Suprapubic skin (tissue), 4 donors: ENCODE measurements around the gene ELOF1. TPM values are rescaled to one million over a fixed set of nuclear protein-coding genes. Genes with fewer than 3 reads are reported as not detected.

Source experiments
- DNase-seq, 2 donors: peaks; one replicate each; pipeline ENCODE4 v3.0.0-alpha.2; 2019; ENCODE audit warnings: low spot score in 2 of 2
- H3K27ac ChIP-seq: fragments of 200-600 bp; sonication (generic); one replicate; pipeline ENCODE4 v1.5.1; 2019
- H3K27me3 ChIP-seq: fragments of 200-600 bp; sonication (generic); one replicate; pipeline ENCODE4 v1.5.1; 2019
- H3K36me3 ChIP-seq: fragments of 200-600 bp; sonication (generic); one replicate; pipeline ENCODE4 v1.5.1; 2019
- H3K4me1 ChIP-seq: fragments of 200-600 bp; sonication (generic); one replicate; pipeline ENCODE4 v1.5.1; 2019
- H3K4me3 ChIP-seq: fragments of 200-600 bp; sonication (generic); one replicate; pipeline ENCODE4 v1.5.1; 2019; ENCODE audit warnings: mild to moderate bottlenecking
- H3K9me3 ChIP-seq: fragments of 200-600 bp; sonication (generic); one replicate; pipeline ENCODE4 v1.5.1; 2019
- EP300 ChIP-seq: sonication (generic); formaldehyde crosslinking; IDR thresholded peaks from one replicate; pipeline ENCODE4 v1.6.1; 2017; ENCODE audit warnings: antibody characterized with exemption
- POLR2A ChIP-seq, 2 donors: fragments of 450-650 bp; IDR thresholded peaks; one replicate each; pipeline ENCODE4 v1.6.1; 2017; ENCODE audit warnings: antibody characterized with exemption in 2 of 2, mild to moderate bottlenecking in 2 of 2, moderate library complexity in 2 of 2
- POLR2AphosphoS5 ChIP-seq, 3 donors: sonication (generic); formaldehyde crosslinking; IDR thresholded peaks; one replicate each; pipeline ENCODE4 v1.6.1; 2017; ENCODE audit warnings: antibody characterized with exemption in 3 of 3
- WGBS: methylation state at CpG from one replicate; pipeline ENCODE4 v1.1.5; 2018; 5-methylcytosine and 5-hydroxymethylcytosine counted together
- total RNA-seq, 4 donors: library from RNA; depleted of rRNA; stranded (reverse); fragments of >200 nt; gene quantifications; one replicate each; pipeline ENCODE4 v1.1.0, GENCODE V29; 2016
- TF ChIP-seq, protein P1 (sequence below), 2 donors: fragments of 200-600 bp in 1 of 2; fragments of 450-650 bp in 1 of 2; sonication (generic) in 1 of 2; IDR thresholded peaks; one replicate each; pipeline ENCODE4 v1.5.1; 2016 to 2019; ENCODE audit warnings: antibody characterized with exemption in 2 of 2, mild to moderate bottlenecking in 1 of 2, moderate library complexity in 1 of 2

ELOF1 gene
- total RNA-seq, 4 donors from 2014 or later = 30.6 to 55.3 (median 41.1) TPM

DNA sequence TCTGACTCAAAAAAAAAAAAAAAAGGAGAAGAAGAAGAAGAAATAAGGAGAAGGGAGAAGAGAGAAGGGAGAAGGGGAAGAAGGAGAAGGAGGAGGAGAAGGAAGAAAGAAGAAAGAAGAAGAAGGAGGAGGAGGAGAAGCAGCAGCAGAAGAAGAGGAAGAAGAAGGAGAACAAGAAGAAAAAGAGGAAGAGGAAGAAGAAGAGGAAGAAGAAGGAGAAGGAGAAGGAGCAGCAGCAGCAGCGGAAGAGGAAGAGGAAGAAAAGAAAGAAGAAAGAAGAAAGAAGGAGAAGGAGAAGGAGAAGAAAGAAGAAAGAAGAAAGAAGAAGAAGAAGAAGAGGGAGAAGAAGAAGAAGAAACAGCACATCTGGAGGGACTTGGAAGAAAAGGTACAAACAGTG lies 24.5 kb downstream of the ELOF1 start:
- H3K9me3 ChIP-seq = no peaks in the 10 kb centered on the region
- 83% methylated on average over 1 of the region's 1 CpG for WGBS
- no peak for DNase-seq
- H3K4me1 ChIP-seq = peaks cover 8% of the 10 kb centered on the region
- H3K27me3 ChIP-seq = peaks cover 10% of the 10 kb centered on the region
- TF ChIP-seq EP300 = no peak
- TF ChIP-seq POLR2AphosphoS5 (IDR thresholded peaks at IDR 0.05) = no peak
- TF ChIP-seq, protein P1, sequence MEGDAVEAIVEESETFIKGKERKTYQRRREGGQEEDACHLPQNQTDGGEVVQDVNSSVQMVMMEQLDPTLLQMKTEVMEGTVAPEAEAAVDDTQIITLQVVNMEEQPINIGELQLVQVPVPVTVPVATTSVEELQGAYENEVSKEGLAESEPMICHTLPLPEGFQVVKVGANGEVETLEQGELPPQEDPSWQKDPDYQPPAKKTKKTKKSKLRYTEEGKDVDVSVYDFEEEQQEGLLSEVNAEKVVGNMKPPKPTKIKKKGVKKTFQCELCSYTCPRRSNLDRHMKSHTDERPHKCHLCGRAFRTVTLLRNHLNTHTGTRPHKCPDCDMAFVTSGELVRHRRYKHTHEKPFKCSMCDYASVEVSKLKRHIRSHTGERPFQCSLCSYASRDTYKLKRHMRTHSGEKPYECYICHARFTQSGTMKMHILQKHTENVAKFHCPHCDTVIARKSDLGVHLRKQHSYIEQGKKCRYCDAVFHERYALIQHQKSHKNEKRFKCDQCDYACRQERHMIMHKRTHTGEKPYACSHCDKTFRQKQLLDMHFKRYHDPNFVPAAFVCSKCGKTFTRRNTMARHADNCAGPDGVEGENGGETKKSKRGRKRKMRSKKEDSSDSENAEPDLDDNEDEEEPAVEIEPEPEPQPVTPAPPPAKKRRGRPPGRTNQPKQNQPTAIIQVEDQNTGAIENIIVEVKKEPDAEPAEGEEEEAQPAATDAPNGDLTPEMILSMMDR (IDR thresholded peaks at IDR 0.05) = no peak
- TF ChIP-seq POLR2A (IDR thresholded peaks at IDR 0.05) = no peak
- no peaks in the 10 kb centered on the region for H3K36me3 ChIP-seq
- H3K27ac ChIP-seq = no peak overlapping the region
- H3K4me3 ChIP-seq = no peak overlapping the region

DNA sequence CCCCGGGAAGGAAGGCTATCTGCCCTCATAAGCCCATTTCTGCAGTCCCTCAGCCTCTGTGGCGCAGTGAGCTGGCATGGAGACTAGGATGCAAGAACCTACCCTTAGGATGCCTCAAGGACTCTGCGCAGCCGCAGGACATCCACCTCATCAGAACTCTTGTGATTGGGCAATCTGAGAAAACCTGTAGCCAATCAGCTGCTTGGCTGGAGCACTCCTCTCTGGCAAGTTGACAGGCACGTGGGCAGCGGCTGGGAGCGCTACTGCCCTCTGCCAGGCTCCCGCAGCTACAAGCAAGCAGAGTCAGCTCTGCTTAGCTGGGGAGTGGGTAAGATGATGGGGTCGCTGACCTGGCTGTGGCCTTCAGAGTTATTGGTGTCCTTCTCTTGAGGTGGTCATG lies 28.6 kb downstream of the ELOF1 start:
- TF ChIP-seq POLR2AphosphoS5 (IDR thresholded peaks at IDR 0.05) (no peak), EP300 (no peak)
- TF ChIP-seq, protein P1 (IDR thresholded peaks at IDR 0.05) = peak in 1 of 2 donors; percentile 13
- WGBS = 15% methylated on average over 9 of the region's 9 CpGs
- H3K27me3 ChIP-seq = no peaks in the 10 kb centered on the region
- H3K4me3 ChIP-seq = no peak overlapping the region
- H3K27ac ChIP-seq = no peak overlapping the region
- H3K4me1 ChIP-seq = peaks cover 17% of the 10 kb centered on the region
- no peaks in the 10 kb centered on the region for H3K36me3 ChIP-seq
- no peaks in the 10 kb centered on the region for H3K9me3 ChIP-seq
- peak in 1 of 2 donors; percentile 75 for DNase-seq

DNA sequence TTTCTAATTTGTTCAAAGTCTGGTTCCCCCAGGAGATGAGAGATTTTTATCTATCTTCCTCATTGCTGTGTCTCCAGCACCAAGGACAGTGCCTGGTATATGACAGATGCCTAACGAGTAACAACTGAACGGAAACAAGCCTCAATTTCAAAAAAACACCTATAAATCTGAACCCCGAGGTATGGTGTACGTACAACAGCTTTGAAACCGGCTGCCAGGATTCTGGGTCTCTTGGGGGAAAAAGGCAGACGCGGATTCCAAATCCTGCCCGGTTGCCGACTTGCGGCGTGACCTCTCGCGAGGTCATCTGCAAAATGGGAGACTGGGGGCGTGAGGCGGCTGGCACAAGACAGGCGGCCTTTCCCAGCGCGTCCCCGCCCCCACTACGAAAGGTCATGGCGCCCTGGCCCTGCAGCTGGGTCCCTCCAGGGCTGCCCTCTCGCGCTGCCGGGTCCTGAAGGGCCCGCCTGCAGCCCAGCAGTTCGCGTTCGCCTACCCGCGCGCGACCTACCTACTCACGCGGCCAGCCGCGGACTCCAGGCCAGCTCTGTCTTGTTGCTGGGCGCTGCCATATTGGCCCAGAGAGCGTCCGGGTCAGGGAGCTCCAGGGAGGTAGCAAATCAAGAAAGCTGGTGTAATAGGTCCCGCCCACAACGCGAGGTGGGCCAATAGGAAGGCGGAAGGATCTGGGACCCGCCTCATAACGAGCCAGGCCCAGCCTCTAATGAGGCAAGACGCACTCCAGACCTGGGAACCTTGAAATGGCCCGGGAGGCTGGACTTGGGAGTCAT lies 30.3 kb downstream of the ELOF1 start, which contains the start of gene ECSIT:
Gene ECSIT, minus strand, starts transcription at position 584 of the 791 bp plus-strand sequence. CDS start 9,964 bp downstream, outside the sequence.
- Histone ChIP-seq H3K4me3 (peak within 1 kb of the TSS; percentile 94), H3K4me1 (peaks cover 17% of the 10 kb centered on the region), H3K27me3 (no peaks in the 10 kb centered on the region), H3K9me3 (no peaks in the 10 kb centered on the region), H3K36me3 (no peaks in the 10 kb centered on the region), H3K27ac (peak within 1 kb of the TSS; percentile 94)
- WGBS = 0% methylated on average over 29 of the region's 47 CpGs
- TF ChIP-seq POLR2AphosphoS5 (IDR thresholded peaks at IDR 0.05) (peak in 2 of 3 donors; percentile 53 to 55), POLR2A (IDR thresholded peaks at IDR 0.05) (no peak)
- DNase-seq = peak; percentile 98 to 99

DNA sequence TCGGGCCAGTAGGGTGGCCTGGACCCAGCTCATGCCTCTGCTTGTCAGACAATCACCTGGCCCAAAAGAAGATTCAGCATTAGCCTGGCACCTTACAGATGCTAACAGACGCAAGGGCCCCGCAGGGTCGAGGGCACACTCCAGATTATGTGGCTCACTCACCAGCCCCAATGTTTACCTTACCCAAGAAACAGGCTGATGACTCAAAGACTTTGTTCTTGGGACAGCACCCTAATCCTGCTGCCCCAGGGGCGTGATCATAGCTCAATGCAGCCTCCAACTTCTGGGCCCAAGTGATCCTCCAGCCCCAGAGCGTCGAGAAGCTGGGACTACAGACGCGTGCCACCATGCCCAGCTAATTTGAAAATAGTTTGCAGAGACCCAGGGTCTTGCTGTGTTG lies 39.9 kb downstream of the ELOF1 start:
- Histone ChIP-seq H3K27ac (no peak overlapping the region), H3K9me3 (no peaks in the 10 kb centered on the region), H3K36me3 (peaks cover 56% of the 10 kb centered on the region), H3K4me3 (no peak overlapping the region), H3K27me3 (no peaks in the 10 kb centered on the region), H3K4me1 (no peaks in the 10 kb centered on the region)
- no peak for DNase-seq
- WGBS = 90% methylated on average over 4 of the region's 9 CpGs
- TF ChIP-seq POLR2AphosphoS5 (IDR thresholded peaks at IDR 0.05) (no peak), POLR2A (IDR thresholded peaks at IDR 0.05) (no peak), EP300 (no peak)
- TF ChIP-seq, protein P1 (IDR thresholded peaks at IDR 0.05) = no peak

DNA sequence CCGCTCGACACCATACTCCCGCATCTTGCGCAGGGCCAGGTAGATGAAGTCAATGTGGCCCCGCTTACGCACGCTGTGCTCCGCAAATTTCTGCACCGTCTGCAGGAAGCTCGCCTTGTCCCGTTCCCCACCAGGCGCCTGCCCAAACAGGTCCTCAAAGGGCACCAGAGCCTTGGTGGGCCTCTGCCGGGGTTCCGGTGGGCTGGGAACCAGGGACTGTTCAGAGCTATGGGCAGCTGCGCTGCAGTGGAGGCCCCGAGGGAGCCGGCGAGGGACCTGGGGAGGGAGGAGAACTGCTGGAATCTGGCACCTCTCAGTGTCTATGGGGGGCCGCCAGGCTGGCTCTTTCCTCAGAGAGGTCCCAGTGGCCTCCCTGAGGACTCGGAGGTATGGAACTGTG lies 45.1 kb downstream of the ELOF1 start:
- Histone ChIP-seq H3K36me3 (peaks cover 67% of the 10 kb centered on the region), H3K4me3 (no peak overlapping the region), H3K27ac (no peak overlapping the region), H3K9me3 (no peaks in the 10 kb centered on the region), H3K4me1 (no peaks in the 10 kb centered on the region), H3K27me3 (no peaks in the 10 kb centered on the region)
- 89% methylated on average over 17 of the region's 20 CpGs for WGBS
- no peak for DNase-seq
- TF ChIP-seq, protein P1 (IDR thresholded peaks at IDR 0.05) = no peak
- TF ChIP-seq POLR2A (IDR thresholded peaks at IDR 0.05) = no peak
- no peak for TF ChIP-seq EP300
- no peak for TF ChIP-seq POLR2AphosphoS5 (IDR thresholded peaks at IDR 0.05)
